Activated CD8-positive, alpha-beta T cell treated with anti-CD3 and anti-CD28 coated beads, Interleukin-2, amount 10 ng/mL, durations not matched to agents 7 days and 5 days (primary cell): Measurements from ENCODE around the gene CC2D1A. TPM values are rescaled to one million over a fixed set of nuclear protein-coding genes. Genes with fewer than 3 reads are reported as not detected.

Source experiments
- ATAC-seq: fragments of 150-1000 bp; cut with Tn5 transposase; one replicate; pipeline ENCODE4 v1.10.0; 2021; ENCODE audit warnings: moderate library complexity
- CTCF ChIA-PET: fragments of 350-600 bp; sonication (Branson Sonifier 250); formaldehyde crosslinking; loops from one replicate; lab custom pipeline; 2021; ENCODE audit warnings: antibody characterized with exemption; lab: Charles Lee
- POLR2A ChIA-PET: fragments of 350-600 bp; sonication (Branson Sonifier 250); formaldehyde crosslinking; loops from one replicate; lab custom pipeline; 2021; ENCODE audit warnings: antibody characterized with exemption; lab: Charles Lee
- DNase-seq: peaks from one replicate; pipeline ENCODE4 v3.0.0-alpha.2; 2020
- H3K27ac Mint-ChIP-seq: one replicate; pipeline ENCODE4 v1.8.0; 2021; ENCODE audit warnings: mild to moderate bottlenecking, mixed read lengths
- H3K27me3 Mint-ChIP-seq: one replicate; pipeline ENCODE4 v1.8.0; 2021; ENCODE audit warnings: low read depth, mixed read lengths
- H3K36me3 Mint-ChIP-seq: one replicate; pipeline ENCODE4 v1.8.0; 2021; ENCODE audit warnings: low read depth, mixed read lengths
- H3K4me1 Mint-ChIP-seq: one replicate; pipeline ENCODE4 v1.8.0; 2021; ENCODE audit warnings: low read depth, mixed read lengths
- H3K4me3 Mint-ChIP-seq: one replicate; pipeline ENCODE4 v1.8.0; 2021; ENCODE audit warnings: mild to moderate bottlenecking, mixed read lengths
- H3K9me3 Mint-ChIP-seq: one replicate; pipeline ENCODE4 v1.8.0; 2022; ENCODE audit warnings: mixed read lengths; ENCODE audit not compliant: insufficient read depth
- microRNA-seq: library from miRNA; unstranded; fragments of <30 nt; microRNA quantifications from one replicate; pipeline ENCODE4 v1.2.0, GENCODE V29; 2022
- total RNA-seq, 2 experiments: library from RNA; stranded (reverse); gene quantifications; one replicate each; pipeline ENCODE4 v1.2.3, GENCODE V29; 2021

The CC2D1A gene
- total RNA-seq, 2 experiments from 2014 or later = 27.8 to 28.9 TPM

- Mint-ChIP-seq H3K4me1 (peaks cover 31% of the 10 kb centered on the region), H3K4me3 (no peak overlapping the region), H3K27ac (no peak overlapping the region), H3K9me3 (no peaks in the 10 kb centered on the region), H3K36me3 (peaks cover 23% of the 10 kb centered on the region), H3K27me3 (no peaks in the 10 kb centered on the region)
- no peak for DNase-seq
- no peak for ATAC-seq
- ChIA-PET CTCF (no interaction called here), POLR2A (interaction anchor here (0.9 to 1.0 kb wide), 2 partner anchors 10 to 29 kb away, joined by 4 to 6 read pairs; no protein-coding TSS in a partner anchor)
Observed at GRCh38 chr19:13975870-13976269, 69.9 kb downstream of the CC2D1A start.

DNA sequence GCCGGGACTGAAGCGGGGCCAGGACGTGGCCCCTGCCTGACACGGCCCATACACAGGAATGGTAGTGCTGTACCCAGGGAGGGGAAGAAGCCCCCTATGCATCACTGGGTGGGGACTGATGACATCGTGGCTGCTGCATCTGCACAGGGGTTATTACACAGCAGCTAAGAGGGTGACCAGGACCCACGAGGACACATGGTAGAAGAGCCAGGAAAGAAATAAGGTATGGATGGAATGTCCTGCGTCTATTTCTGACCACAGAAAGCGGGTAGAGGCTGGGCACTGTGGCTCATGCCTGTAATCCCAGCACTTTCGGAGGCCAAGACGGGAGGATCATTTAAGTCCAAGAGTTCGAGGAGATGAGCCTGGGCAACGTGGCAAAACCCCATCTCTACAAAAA, 70.4 kb downstream of the CC2D1A start:
- no peaks in the 10 kb centered on the region for H3K27me3 Mint-ChIP-seq
- DNase-seq (no peak), ATAC-seq (no peak)
- no peaks in the 10 kb centered on the region for H3K9me3 Mint-ChIP-seq
- no peak overlapping the region for H3K27ac Mint-ChIP-seq
- H3K36me3 Mint-ChIP-seq = peaks cover 26% of the 10 kb centered on the region
- POLR2A ChIA-PET = interaction anchor here (1.0 kb wide), 1 partner anchor 9 kb away, joined by 6 read pairs; no protein-coding TSS in a partner anchor
- H3K4me3 Mint-ChIP-seq = no peak overlapping the region
- CTCF ChIA-PET = no interaction called here
- H3K4me1 Mint-ChIP-seq = peaks cover 37% of the 10 kb centered on the region

GRCh38 chr19:13977803-13978202, 71.8 kb downstream of the CC2D1A start:
- POLR2A ChIA-PET = interaction anchor here (0.8 to 1.6 kb wide), 2 partner anchors 29 to 54 kb away, joined by 3 to 5 read pairs; partner anchors contain the start of gene IL27RA
- CTCF ChIA-PET = interaction anchor here (0.9 to 1.0 kb wide), 3 partner anchors 54 to 94 kb away, joined by 3 to 4 read pairs (median 3); partner anchors contain the start of gene IL27RA
- H3K27ac Mint-ChIP-seq = peak overlapping the region; percentile 55

GRCh38 chr19:13978351-13979243, 72.6 kb downstream of the CC2D1A start:
- peak overlapping the region; percentile 8 for H3K4me3 Mint-ChIP-seq
- no peaks in the 10 kb centered on the region for H3K9me3 Mint-ChIP-seq
- ChIA-PET CTCF (interaction anchor here (0.8 to 1.1 kb wide), 3 partner anchors 53 to 116 kb away, joined by 3 read pairs; partner anchors contain the start of gene IL27RA), POLR2A (interaction anchor here (0.6 to 1.6 kb wide), 8 partner anchors 8 to 93 kb away, joined by 3 to 6 read pairs (median 3); partner anchors contain the start of genes IL27RA and RFX1)
- H3K36me3 Mint-ChIP-seq = peaks cover 30% of the 10 kb centered on the region
- H3K27ac Mint-ChIP-seq = peak overlapping the region; percentile 55
- H3K4me1 Mint-ChIP-seq = peaks cover 57% of the 10 kb centered on the region
- DNase-seq = no peak
- ATAC-seq = no peak
- H3K27me3 Mint-ChIP-seq = no peaks in the 10 kb centered on the region

More at GRCh38 chr19:13977803-13978202, 71.8 kb downstream of the CC2D1A start:
- H3K9me3 Mint-ChIP-seq = no peaks in the 10 kb centered on the region
- ATAC-seq (no peak), DNase-seq (no peak)
- H3K27me3 Mint-ChIP-seq = no peaks in the 10 kb centered on the region
- peaks cover 51% of the 10 kb centered on the region for H3K4me1 Mint-ChIP-seq
- peaks cover 31% of the 10 kb centered on the region for H3K36me3 Mint-ChIP-seq
- no peak overlapping the region for H3K4me3 Mint-ChIP-seq

DNA sequence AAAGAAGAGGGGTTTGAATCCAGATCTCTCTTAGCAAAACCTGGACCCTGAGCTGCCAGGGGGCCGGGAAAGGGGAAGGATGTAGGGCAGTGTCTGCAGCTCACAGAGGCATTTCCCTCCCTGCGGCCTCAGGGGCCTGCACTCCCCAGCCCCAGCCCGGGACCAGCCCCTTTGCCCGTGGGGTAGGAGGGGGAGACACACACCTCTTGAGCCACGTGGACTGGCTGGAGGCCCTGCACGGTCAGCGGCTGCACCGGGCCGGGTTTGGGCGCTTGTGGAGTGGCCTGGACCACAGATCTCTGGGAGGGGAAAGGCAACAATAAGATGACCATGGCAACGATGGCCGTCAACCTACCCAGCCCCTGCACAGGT, 73.2 kb downstream of the CC2D1A start:
- POLR2A ChIA-PET = interaction anchor here (0.6 to 1.3 kb wide), 4 partner anchors 9 to 52 kb away, joined by 3 to 6 read pairs (median 3); partner anchors contain the start of genes IL27RA and RFX1
- Mint-ChIP-seq H3K4me1 (peaks cover 57% of the 10 kb centered on the region), H3K27me3 (no peaks in the 10 kb centered on the region), H3K4me3 (peak overlapping the region; percentile 8), H3K36me3 (peaks cover 26% of the 10 kb centered on the region), H3K27ac (peak overlapping the region; percentile 43), H3K9me3 (no peaks in the 10 kb centered on the region)
- DNase-seq (no peak), ATAC-seq (no peak)
- CTCF ChIA-PET = interaction anchor here (0.8 to 1.1 kb wide), 2 partner anchors 69 to 117 kb away, joined by 3 read pairs; no protein-coding TSS in a partner anchor

DNA sequence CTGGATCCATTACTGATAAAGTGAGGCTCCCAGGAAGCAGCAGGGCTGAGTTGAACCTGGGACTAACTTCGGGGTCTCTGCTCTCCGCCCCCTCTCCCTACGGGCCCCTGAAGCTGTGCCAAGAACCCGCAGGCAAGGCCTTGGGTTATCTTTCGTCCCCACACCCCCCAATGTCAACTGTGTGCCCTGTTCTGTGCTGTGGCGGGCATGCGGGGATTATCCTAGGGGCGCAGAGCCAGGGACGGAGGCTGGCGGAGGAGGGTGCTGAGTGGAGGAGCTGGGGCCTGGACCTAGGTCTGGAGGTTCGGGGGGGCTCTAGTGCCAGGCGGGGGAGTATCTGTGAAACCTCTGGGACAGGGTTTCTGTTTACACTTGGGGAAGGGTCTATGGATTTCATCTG, 73.7 kb downstream of the CC2D1A start:
- H3K27me3 Mint-ChIP-seq = no peaks in the 10 kb centered on the region
- CTCF ChIA-PET = no interaction called here
- peak overlapping the region; percentile 43 for H3K27ac Mint-ChIP-seq

DNA sequence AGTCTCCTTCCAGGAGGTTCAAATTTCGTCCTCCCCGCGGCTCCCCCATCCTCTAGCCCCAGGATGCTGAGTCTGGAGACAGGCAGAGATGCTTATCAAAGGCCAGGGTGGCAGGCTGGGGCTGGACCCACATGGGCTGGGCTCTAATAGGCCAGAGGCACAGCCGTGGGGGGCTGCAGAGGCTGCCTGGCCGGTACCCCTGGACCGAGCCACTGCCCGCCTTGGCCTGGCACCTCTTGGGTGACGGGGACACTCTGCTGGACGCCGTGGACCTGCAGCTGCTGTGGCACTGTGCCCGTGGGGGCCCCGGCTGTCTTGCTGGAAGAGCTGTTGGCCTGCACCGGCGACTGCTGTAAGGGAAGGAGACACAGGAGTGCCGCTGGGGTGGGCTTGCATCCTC, 74.3 kb downstream of the CC2D1A start:
- ChIA-PET CTCF (interaction anchor here (1.2 to 1.3 kb wide), 2 partner anchors 51 to 79 kb away, joined by 4 to 5 read pairs; partner anchors contain the start of gene IL27RA), POLR2A (interaction anchor here (1.7 to 3.6 kb wide), 2 partner anchors 23 to 26 kb away, joined by 7 to 21 read pairs; partner anchors contain the start of gene RFX1)
- Mint-ChIP-seq H3K27me3 (no peaks in the 10 kb centered on the region), H3K9me3 (no peaks in the 10 kb centered on the region), H3K4me1 (peaks cover 65% of the 10 kb centered on the region), H3K27ac (no peak overlapping the region), H3K36me3 (peaks cover 21% of the 10 kb centered on the region), H3K4me3 (no peak overlapping the region)
- DNase-seq (no peak), ATAC-seq (no peak)

More for the DNA sequence above, 73.7 kb downstream of the CC2D1A start:
- POLR2A ChIA-PET = interaction anchor here (0.6 to 1.3 kb wide), 4 partner anchors 8 to 52 kb away, joined by 3 to 6 read pairs (median 3); partner anchors contain the start of genes IL27RA and RFX1
- DNase-seq (no peak), ATAC-seq (no peak)
- Mint-ChIP-seq H3K36me3 (peaks cover 22% of the 10 kb centered on the region), H3K4me1 (peaks cover 58% of the 10 kb centered on the region), H3K4me3 (no peak overlapping the region), H3K9me3 (no peaks in the 10 kb centered on the region)

Small RNA genes within 50 kb of the gene (microRNA-seq; reads per million reads assigned to microRNA genes)
- gene MIR181C (639 reads per million, percentile 80 among the genes with 10 or more reads in this experiment), gene MIR181D (627 reads per million, percentile 79 among the genes with 10 or more reads in this experiment)

Other genes starting within 250 kb of the CC2D1A start
- 10 to 100 TPM; 47.8 to 50.6 TPM for gene MRI1, start 141.7 kb upstream of the CC2D1A start, total RNA-seq
- 100 to 1,000 TPM; 112 to 114 TPM for gene C19orf53, start 131.7 kb upstream of the CC2D1A start, total RNA-seq
- 1 to 10 TPM; 8.4 to 9.5 TPM for gene ZSWIM4, start 110.8 kb upstream of the CC2D1A start, total RNA-seq
- gene NANOS3, start 29.1 kb upstream of the CC2D1A start, total RNA-seq = under 1 TPM; 0.60 to 0.90 TPM
- 1 to 10 TPM; 4.2 to 5.0 TPM for gene BRME1, start 84 bp upstream of the CC2D1A start, total RNA-seq
- gene PODNL1, start 32.2 kb downstream of the CC2D1A start, total RNA-seq = 1 to 10 TPM in 1 of 2 experiments, under 1 TPM in 1; 0.11 to 1.3 TPM
- 100 to 1,000 TPM in 1 of 2 experiments, 10 to 100 TPM in 1; 90.1 to 104 TPM for gene DCAF15, start 46.3 kb downstream of the CC2D1A start, total RNA-seq
- gene RFX1, start 100.1 kb downstream of the CC2D1A start, total RNA-seq = 10 to 100 TPM; 15.9 to 17.7 TPM
- not detected for gene RLN3, start 121.9 kb downstream of the CC2D1A start, total RNA-seq
- gene IL27RA, start 125.6 kb downstream of the CC2D1A start, total RNA-seq = 10 to 100 TPM; 39.7 to 39.8 TPM
- not detected for gene PALM3, start 155.9 kb downstream of the CC2D1A start, total RNA-seq
- gene MISP3, start 166.6 kb downstream of the CC2D1A start, total RNA-seq = 1 to 10 TPM; 1.0 to 1.1 TPM
- not detected for gene C19orf67, start 179.6 kb downstream of the CC2D1A start, total RNA-seq
- 10 to 100 TPM; 72.0 to 76.1 TPM for gene SAMD1, start 184.6 kb downstream of the CC2D1A start, total RNA-seq
- 10 to 100 TPM; 69.2 to 72.4 TPM for gene PRKACA, start 211.6 kb downstream of the CC2D1A start, total RNA-seq
- 100 to 1,000 TPM; 131 TPM for gene ASF1B, start 230.4 kb downstream of the CC2D1A start, total RNA-seq